ENCODE data around the gene PRCC.

PRCC gene

GRCh38 chr1:156841295-156841855 lies 74.0 kb downstream of the PRCC start:
- DNase-seq (ENCODE audit: low read depth in 3 of 3) = no peak

GRCh38 chr1:156842618-156843300 lies 75.4 kb downstream of the PRCC start:
- no peak for DNase-seq (ENCODE audit: low read depth in 3 of 3)

- DNase-seq (ENCODE audit: low read depth in 3 of 3) = no peak
Observed at GRCh38 chr1:156844102-156844501, 76.8 kb downstream of the PRCC start.

- no peak for DNase-seq (ENCODE audit: low read depth in 3 of 3)
Observed at GRCh38 chr1:156844638-156845037, 77.3 kb downstream of the PRCC start.

- no peak for DNase-seq (ENCODE audit: low read depth in 3 of 3)
Observed at GRCh38 chr1:156845055-156845952, 78.0 kb downstream of the PRCC start.

GRCh38 chr1:156845953-156846545 lies 78.7 kb downstream of the PRCC start:
- no peak for DNase-seq (ENCODE audit: low read depth in 3 of 3)

- no peak for DNase-seq (ENCODE audit: low read depth in 3 of 3)
Observed at GRCh38 chr1:156846643-156847042, 79.3 kb downstream of the PRCC start.

GRCh38 chr1:156847591-156848460 lies 80.5 kb downstream of the PRCC start:
- DNase-seq (ENCODE audit: low read depth in 3 of 3) = no peak

- peak in 2 of 3 experiments; percentile 29 to 32 for DNase-seq (ENCODE audit: low read depth in 3 of 3)
Observed at GRCh38 chr1:156848461-156849150, 81.3 kb downstream of the PRCC start.

GRCh38 chr1:156849151-156849496 lies 81.8 kb downstream of the PRCC start:
- DNase-seq (ENCODE audit: low read depth in 3 of 3) = no peak
